ENCODE results near the gene HDAC5. TPM values are rescaled to one million over a fixed set of nuclear protein-coding genes. Genes with fewer than 3 reads are reported as not detected.

The HDAC5 gene
- total RNA-seq, 6 experiments from 2014 or later: 12.0 to 26.4 (median 15.5) TPM

DNA sequence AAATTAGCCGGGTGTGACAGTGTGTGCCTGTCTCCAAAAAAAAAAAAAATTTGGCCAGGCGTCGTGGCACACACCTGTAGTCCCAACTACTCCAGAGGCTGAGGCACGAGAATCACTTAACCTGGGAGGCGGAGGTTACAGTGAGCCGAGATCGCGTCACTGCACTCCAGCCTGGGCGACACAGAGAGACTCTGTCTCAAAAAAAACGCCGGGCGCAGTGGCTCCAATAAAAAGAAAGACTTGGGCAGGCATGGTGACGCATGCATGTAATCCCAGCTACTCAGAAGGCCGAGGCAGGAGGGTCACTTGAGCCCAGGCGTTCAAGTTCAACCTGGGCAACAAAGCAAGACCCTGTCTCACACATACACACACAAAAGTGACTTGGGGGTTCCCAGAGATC lies 60.6 kb downstream of the HDAC5 start:
- no peak for ATAC-seq
- no peak for DNase-seq
- intact Hi-C loops (cut with DNase I): no loop called here
- Histone ChIP-seq H3K4me3 (no peak overlapping the region), H3K27ac (no peak overlapping the region), H3K4me1 (peaks cover 0 to 16% (median 9%) of the 10 kb centered on the region in 4 donors), H3K9me3 (no peaks in the 10 kb centered on the region), H3K36me3 (peaks cover 0 to 43% (median 13%) of the 10 kb centered on the region in 4 donors), H3K27me3 (no peaks in the 10 kb centered on the region)
- 93% methylated on average over 12 of the region's 15 CpGs for WGBS (ENCODE audit: insufficient coverage, low coverage, low lambda C conversion rate, missing lambda C conversion rate)
- TF ChIP-seq, protein P1, sequence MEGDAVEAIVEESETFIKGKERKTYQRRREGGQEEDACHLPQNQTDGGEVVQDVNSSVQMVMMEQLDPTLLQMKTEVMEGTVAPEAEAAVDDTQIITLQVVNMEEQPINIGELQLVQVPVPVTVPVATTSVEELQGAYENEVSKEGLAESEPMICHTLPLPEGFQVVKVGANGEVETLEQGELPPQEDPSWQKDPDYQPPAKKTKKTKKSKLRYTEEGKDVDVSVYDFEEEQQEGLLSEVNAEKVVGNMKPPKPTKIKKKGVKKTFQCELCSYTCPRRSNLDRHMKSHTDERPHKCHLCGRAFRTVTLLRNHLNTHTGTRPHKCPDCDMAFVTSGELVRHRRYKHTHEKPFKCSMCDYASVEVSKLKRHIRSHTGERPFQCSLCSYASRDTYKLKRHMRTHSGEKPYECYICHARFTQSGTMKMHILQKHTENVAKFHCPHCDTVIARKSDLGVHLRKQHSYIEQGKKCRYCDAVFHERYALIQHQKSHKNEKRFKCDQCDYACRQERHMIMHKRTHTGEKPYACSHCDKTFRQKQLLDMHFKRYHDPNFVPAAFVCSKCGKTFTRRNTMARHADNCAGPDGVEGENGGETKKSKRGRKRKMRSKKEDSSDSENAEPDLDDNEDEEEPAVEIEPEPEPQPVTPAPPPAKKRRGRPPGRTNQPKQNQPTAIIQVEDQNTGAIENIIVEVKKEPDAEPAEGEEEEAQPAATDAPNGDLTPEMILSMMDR (IDR thresholded peaks at IDR 0.05): no peak
- no peak for TF ChIP-seq POLR2A (IDR thresholded peaks at IDR 0.05)

DNA sequence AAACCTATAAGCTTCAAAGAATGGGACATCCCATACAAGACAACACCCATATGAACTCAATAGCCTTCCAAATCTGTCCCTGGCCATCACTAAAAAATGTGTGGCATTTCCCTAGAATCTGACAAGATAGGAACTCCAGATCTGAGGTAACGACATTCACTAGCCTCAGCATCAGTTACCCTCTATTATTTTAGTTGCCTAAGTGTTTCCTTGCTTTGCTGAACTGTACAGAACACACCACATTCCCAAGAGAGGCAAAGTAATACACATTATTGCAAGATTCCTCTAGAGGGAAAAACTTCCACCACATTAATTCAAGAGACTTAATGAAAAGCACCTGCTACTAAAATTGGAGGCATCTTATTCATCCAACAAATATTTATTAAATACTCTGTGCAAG lies 62.0 kb downstream of the HDAC5 start:
- Histone ChIP-seq H3K27ac (no peak overlapping the region), H3K36me3 (peaks cover 0 to 47% (median 16%) of the 10 kb centered on the region in 4 donors), H3K4me3 (no peak overlapping the region), H3K9me3 (no peaks in the 10 kb centered on the region), H3K4me1 (peaks cover 0 to 6% (median 4%) of the 10 kb centered on the region in 4 donors), H3K27me3 (no peaks in the 10 kb centered on the region)
- intact Hi-C loops (cut with DNase I): no loop called here
- no peak for DNase-seq
- no peak for TF ChIP-seq POLR2A (IDR thresholded peaks at IDR 0.05)
- TF ChIP-seq, protein P1 (IDR thresholded peaks at IDR 0.05): no peak
- WGBS (ENCODE audit: insufficient coverage, low coverage, low lambda C conversion rate, missing lambda C conversion rate): 100% methylated on average over 1 of the region's 1 CpG
- no peak for ATAC-seq

DNA sequence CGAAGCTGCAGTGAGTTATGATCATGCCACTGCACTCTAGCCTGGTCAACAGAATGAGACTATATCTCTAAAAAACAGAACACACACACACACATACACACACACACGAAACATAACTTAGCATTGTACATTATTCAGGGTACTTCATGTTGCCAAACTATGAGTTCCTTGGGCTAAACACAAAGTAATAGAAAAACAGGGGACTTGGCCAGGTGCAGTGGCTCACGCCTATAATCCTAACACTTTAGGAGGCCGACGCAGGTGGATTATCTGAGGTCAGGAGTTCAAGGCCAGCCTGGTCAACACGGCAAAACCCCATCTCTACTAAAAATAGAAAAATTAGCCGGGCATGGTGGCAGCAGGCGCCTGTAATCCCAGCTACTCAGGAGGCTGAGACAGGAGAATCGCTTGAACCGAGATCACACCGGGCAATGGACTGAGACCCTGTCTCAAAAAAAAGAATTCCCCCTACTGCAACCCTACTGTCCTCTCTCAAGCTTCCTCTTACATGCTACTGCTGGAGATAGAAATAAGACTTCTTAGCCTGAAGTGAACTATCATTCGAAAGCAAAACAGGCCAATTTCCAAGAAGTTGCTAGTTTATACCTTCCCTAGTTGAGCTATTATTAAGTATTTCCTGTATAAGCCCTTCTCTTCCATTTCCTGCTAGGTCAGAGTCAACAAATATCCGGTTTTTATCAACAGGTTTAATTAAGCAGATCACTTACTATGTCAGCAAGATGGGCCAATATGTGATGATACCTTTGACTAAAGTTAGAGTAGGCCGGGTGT lies 64.1 kb downstream of the HDAC5 start:
- ATAC-seq: no peak
- WGBS (ENCODE audit: insufficient coverage, low coverage, low lambda C conversion rate, missing lambda C conversion rate): 45% methylated on average over 8 of the region's 14 CpGs

DNA sequence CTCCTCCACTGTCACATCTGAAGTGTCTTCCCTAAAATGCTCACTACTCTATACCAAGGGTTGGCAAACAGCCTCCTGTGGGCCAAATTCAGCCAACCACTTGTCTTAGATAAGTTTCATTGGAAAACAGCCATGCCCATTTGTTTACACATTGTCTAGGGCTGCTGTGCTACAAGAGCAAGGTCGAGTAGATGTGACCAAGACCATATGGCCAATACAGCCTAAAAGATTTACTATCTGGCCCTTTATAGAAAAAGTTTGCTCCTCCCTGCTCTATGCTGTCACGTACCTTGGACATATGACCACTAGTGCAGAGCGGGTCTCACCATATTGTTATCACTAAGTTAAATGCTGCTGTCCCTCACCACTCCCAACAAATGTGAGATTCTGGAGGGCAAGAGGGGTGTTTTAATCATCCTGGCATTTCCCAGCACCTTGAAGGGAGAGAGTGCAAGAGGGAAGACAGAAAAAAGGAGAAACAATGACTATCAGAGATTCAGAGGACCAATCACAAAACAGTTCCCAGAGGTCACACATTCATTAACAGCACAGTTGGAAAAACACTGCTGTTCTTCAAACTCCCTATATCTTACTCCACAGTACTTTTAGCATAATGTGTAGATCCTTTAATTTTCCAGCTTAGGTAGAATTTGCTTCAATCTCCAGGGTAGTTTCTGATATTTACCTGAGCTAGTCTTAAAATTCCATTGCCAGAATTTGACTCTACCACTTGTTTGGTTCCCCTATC lies 70.1 kb downstream of the HDAC5 start:
- DNase-seq (no peak), ATAC-seq (peak; percentile 85 to 89 (median 88))
- H3K27me3 ChIP-seq: no peaks in the 10 kb centered on the region
- H3K4me1 ChIP-seq: peaks cover 0 to 10% (median 0%) of the 10 kb centered on the region in 4 donors
- intact Hi-C loops (cut with DNase I): no loop called here
- WGBS (ENCODE audit: insufficient coverage, low coverage, low lambda C conversion rate, missing lambda C conversion rate): 45% methylated on average over 3 of the region's 3 CpGs
- H3K9me3 ChIP-seq: no peaks in the 10 kb centered on the region
- no peak overlapping the region for H3K27ac ChIP-seq
- no peak overlapping the region for H3K4me3 ChIP-seq
- TF ChIP-seq, protein P1 (IDR thresholded peaks at IDR 0.05): no peak
- TF ChIP-seq POLR2A (IDR thresholded peaks at IDR 0.05): no peak
- H3K36me3 ChIP-seq: peaks cover 0 to 40% (median 16%) of the 10 kb centered on the region in 4 donors

More for the DNA sequence above, 64.1 kb downstream of the HDAC5 start:
- intact Hi-C loops (cut with DNase I): no loop called here
- H3K36me3 ChIP-seq: peaks cover 0 to 47% (median 17%) of the 10 kb centered on the region in 4 donors
- TF ChIP-seq POLR2A (IDR thresholded peaks at IDR 0.05): no peak
- H3K4me3 ChIP-seq: no peak overlapping the region
- peaks cover 0 to 6% (median 1%) of the 10 kb centered on the region in 4 donors for H3K4me1 ChIP-seq
- no peak for DNase-seq
- H3K27me3 ChIP-seq: no peaks in the 10 kb centered on the region
- no peak overlapping the region for H3K27ac ChIP-seq
- no peaks in the 10 kb centered on the region for H3K9me3 ChIP-seq

Data from right lobe of liver (tissue), 6 donors.